Suprapubic skin (tissue), 4 donors: ENCODE results near the gene SLC12A6. TPM values are rescaled to one million over a fixed set of nuclear protein-coding genes. Genes with fewer than 3 reads are reported as not detected.
A peak's percentile ranks its signal among the peaks of the same experiment; 100 is the strongest.

Source experiments
- DNase-seq, 2 donors: peaks; one replicate each; pipeline ENCODE4 v3.0.0-alpha.2; 2019; ENCODE audit warnings: low spot score in 2 of 2
- H3K27ac ChIP-seq: fragments of 200-600 bp; sonication (generic); one replicate; pipeline ENCODE4 v1.5.1; 2019
- H3K27me3 ChIP-seq: fragments of 200-600 bp; sonication (generic); one replicate; pipeline ENCODE4 v1.5.1; 2019
- H3K36me3 ChIP-seq: fragments of 200-600 bp; sonication (generic); one replicate; pipeline ENCODE4 v1.5.1; 2019
- H3K4me1 ChIP-seq: fragments of 200-600 bp; sonication (generic); one replicate; pipeline ENCODE4 v1.5.1; 2019
- H3K4me3 ChIP-seq: fragments of 200-600 bp; sonication (generic); one replicate; pipeline ENCODE4 v1.5.1; 2019; ENCODE audit warnings: mild to moderate bottlenecking
- H3K9me3 ChIP-seq: fragments of 200-600 bp; sonication (generic); one replicate; pipeline ENCODE4 v1.5.1; 2019
- EP300 ChIP-seq: sonication (generic); formaldehyde crosslinking; IDR thresholded peaks from one replicate; pipeline ENCODE4 v1.6.1; 2017; ENCODE audit warnings: antibody characterized with exemption
- POLR2A ChIP-seq, 2 donors: fragments of 450-650 bp; IDR thresholded peaks; one replicate each; pipeline ENCODE4 v1.6.1; 2017; ENCODE audit warnings: antibody characterized with exemption in 2 of 2, mild to moderate bottlenecking in 2 of 2, moderate library complexity in 2 of 2
- POLR2AphosphoS5 ChIP-seq, 3 donors: sonication (generic); formaldehyde crosslinking; IDR thresholded peaks; one replicate each; pipeline ENCODE4 v1.6.1; 2017; ENCODE audit warnings: antibody characterized with exemption in 3 of 3
- WGBS: methylation state at CpG from one replicate; pipeline ENCODE4 v1.1.5; 2018; 5-methylcytosine and 5-hydroxymethylcytosine counted together
- total RNA-seq, 4 donors: library from RNA; depleted of rRNA; stranded (reverse); fragments of >200 nt; gene quantifications; one replicate each; pipeline ENCODE4 v1.1.0, GENCODE V29; 2016
- TF ChIP-seq, protein P1 (sequence below), 2 donors: fragments of 200-600 bp in 1 of 2; fragments of 450-650 bp in 1 of 2; sonication (generic) in 1 of 2; IDR thresholded peaks; one replicate each; pipeline ENCODE4 v1.5.1; 2016 to 2019; ENCODE audit warnings: antibody characterized with exemption in 2 of 2, mild to moderate bottlenecking in 1 of 2, moderate library complexity in 1 of 2

Gene SLC12A6
- total RNA-seq, 4 donors from 2014 or later: 18.3 to 78.9 (median 35.9) TPM

- TF ChIP-seq POLR2A (IDR thresholded peaks at IDR 0.05) (no peak), POLR2AphosphoS5 (IDR thresholded peaks at IDR 0.05) (no peak), EP300 (no peak)
- TF ChIP-seq, protein P1, sequence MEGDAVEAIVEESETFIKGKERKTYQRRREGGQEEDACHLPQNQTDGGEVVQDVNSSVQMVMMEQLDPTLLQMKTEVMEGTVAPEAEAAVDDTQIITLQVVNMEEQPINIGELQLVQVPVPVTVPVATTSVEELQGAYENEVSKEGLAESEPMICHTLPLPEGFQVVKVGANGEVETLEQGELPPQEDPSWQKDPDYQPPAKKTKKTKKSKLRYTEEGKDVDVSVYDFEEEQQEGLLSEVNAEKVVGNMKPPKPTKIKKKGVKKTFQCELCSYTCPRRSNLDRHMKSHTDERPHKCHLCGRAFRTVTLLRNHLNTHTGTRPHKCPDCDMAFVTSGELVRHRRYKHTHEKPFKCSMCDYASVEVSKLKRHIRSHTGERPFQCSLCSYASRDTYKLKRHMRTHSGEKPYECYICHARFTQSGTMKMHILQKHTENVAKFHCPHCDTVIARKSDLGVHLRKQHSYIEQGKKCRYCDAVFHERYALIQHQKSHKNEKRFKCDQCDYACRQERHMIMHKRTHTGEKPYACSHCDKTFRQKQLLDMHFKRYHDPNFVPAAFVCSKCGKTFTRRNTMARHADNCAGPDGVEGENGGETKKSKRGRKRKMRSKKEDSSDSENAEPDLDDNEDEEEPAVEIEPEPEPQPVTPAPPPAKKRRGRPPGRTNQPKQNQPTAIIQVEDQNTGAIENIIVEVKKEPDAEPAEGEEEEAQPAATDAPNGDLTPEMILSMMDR (IDR thresholded peaks at IDR 0.05): no peak
- no peaks in the 10 kb centered on the region for H3K27me3 ChIP-seq
- H3K27ac ChIP-seq: peak overlapping the region; percentile 2
- peaks cover 6% of the 10 kb centered on the region for H3K36me3 ChIP-seq
- peaks cover 38% of the 10 kb centered on the region for H3K4me1 ChIP-seq
- 79% methylated on average over 3 of the region's 3 CpGs for WGBS
- DNase-seq: no peak
- H3K9me3 ChIP-seq: no peaks in the 10 kb centered on the region
- H3K4me3 ChIP-seq: no peak overlapping the region
Measured at GRCh38 chr15:34335176-34336032, 2.2 kb downstream of the SLC12A6 start.

GRCh38 chr15:34334672-34335071 lies 2.9 kb downstream of the SLC12A6 start:
- Histone ChIP-seq H3K27ac (no peak overlapping the region), H3K27me3 (no peaks in the 10 kb centered on the region), H3K4me1 (peaks cover 36% of the 10 kb centered on the region), H3K4me3 (no peak overlapping the region), H3K36me3 (no peaks in the 10 kb centered on the region), H3K9me3 (no peaks in the 10 kb centered on the region)
- TF ChIP-seq POLR2AphosphoS5 (IDR thresholded peaks at IDR 0.05) (no peak), EP300 (no peak), POLR2A (IDR thresholded peaks at IDR 0.05) (no peak)
- TF ChIP-seq, protein P1 (IDR thresholded peaks at IDR 0.05): no peak
- WGBS: 79% methylated on average over 4 of the region's 4 CpGs
- no peak for DNase-seq

GRCh38 chr15:34332553-34333120 lies 4.9 kb downstream of the SLC12A6 start:
- 98% methylated on average over 6 of the region's 6 CpGs for WGBS
- H3K27me3 ChIP-seq: no peaks in the 10 kb centered on the region
- DNase-seq: no peak
- no peak overlapping the region for H3K4me3 ChIP-seq
- H3K36me3 ChIP-seq: no peaks in the 10 kb centered on the region
- H3K4me1 ChIP-seq: peaks cover 25% of the 10 kb centered on the region
- no peaks in the 10 kb centered on the region for H3K9me3 ChIP-seq
- no peak overlapping the region for H3K27ac ChIP-seq
- TF ChIP-seq POLR2AphosphoS5 (IDR thresholded peaks at IDR 0.05): no peak
- no peak for TF ChIP-seq EP300
- no peak for TF ChIP-seq POLR2A (IDR thresholded peaks at IDR 0.05)
- TF ChIP-seq, protein P1 (IDR thresholded peaks at IDR 0.05): no peak

DNA sequence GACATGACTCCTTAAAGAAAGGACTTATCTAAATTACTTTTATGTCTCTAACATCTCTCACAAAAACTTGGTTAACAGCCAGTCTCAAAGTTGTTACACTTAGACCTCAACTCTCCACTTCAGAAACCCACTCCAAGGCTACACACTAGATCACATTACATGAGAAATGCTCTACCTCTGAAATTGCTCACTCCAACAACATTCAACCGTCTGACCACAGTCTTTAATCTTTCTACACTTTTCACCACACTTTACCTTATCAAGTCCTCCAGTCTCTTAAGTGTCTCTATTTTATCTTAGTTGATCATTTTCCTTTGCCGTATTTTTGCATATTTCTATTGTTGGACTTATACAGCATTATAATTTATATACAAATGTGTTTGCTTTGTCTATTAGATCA lies 5.8 kb downstream of the SLC12A6 start:
- 69% methylated on average over 2 of the region's 2 CpGs for WGBS
- H3K27me3 ChIP-seq: no peaks in the 10 kb centered on the region

More for the DNA sequence above, 5.8 kb downstream of the SLC12A6 start:
- H3K4me3 ChIP-seq: no peak overlapping the region
- no peaks in the 10 kb centered on the region for H3K36me3 ChIP-seq
- TF ChIP-seq EP300 (no peak), POLR2AphosphoS5 (IDR thresholded peaks at IDR 0.05) (no peak), POLR2A (IDR thresholded peaks at IDR 0.05) (no peak)
- TF ChIP-seq, protein P1 (IDR thresholded peaks at IDR 0.05): no peak
- no peaks in the 10 kb centered on the region for H3K9me3 ChIP-seq
- H3K27ac ChIP-seq: no peak overlapping the region
- H3K4me1 ChIP-seq: peaks cover 20% of the 10 kb centered on the region
- DNase-seq: no peak
